Smooth muscle cell (in vitro differentiated cells): ENCODE data around the gene ZDHHC22. TPM values are rescaled to one million over a fixed set of nuclear protein-coding genes. Genes with fewer than 3 reads are reported as not detected.
"Not testable (repeated sequence)": the region's sequence is repeated elsewhere in the genome, so short reads cannot be mapped to it uniquely, and the experiment has no call there.

Source experiments
- DNase-seq: peaks from one replicate; lab custom pipeline; 2025; ENCODE audit not compliant: unreplicated experiment; lab: John Stamatoyannopoulos, UW
- H2AFZ ChIP-seq: fragments of 200-600 bp; sonication (generic); 2 replicates; pipeline ENCODE4 v1.6.0; 2016; ENCODE audit warnings: antibody characterized with exemption, low read depth, mild to moderate bottlenecking
- H3F3A ChIP-seq: fragments of 200-600 bp; sonication (generic); 2 replicates; pipeline ENCODE4 v1.6.0; 2017; ENCODE audit warnings: antibody characterized with exemption, low read depth
- H3K27ac ChIP-seq: fragments of 200-600 bp; sonication (generic); 2 replicates; pipeline ENCODE4 v1.5.1; 2016; ENCODE audit warnings: low read depth, mild to moderate bottlenecking
- H3K27me3 ChIP-seq: fragments of 200-600 bp; sonication (generic); 2 replicates; pipeline ENCODE4 v1.6.1; 2016; ENCODE audit warnings: low read depth, mild to moderate bottlenecking
- H3K36me3 ChIP-seq: fragments of 200-600 bp; sonication (generic); 2 replicates; pipeline ENCODE4 v1.5.1; 2016; ENCODE audit warnings: low read depth
- H3K4me1 ChIP-seq: fragments of 200-600 bp; sonication (generic); 2 replicates; pipeline ENCODE4 v1.5.1; 2016; ENCODE audit warnings: low read depth
- H3K4me2 ChIP-seq: fragments of 200-600 bp; sonication (generic); 2 replicates; pipeline ENCODE4 v1.6.0; 2016; ENCODE audit warnings: mild to moderate bottlenecking
- H3K4me3 ChIP-seq: fragments of 200-600 bp; sonication (generic); 2 replicates; pipeline ENCODE4 v1.5.1; 2016; ENCODE audit warnings: mild to moderate bottlenecking
- H3K79me2 ChIP-seq: fragments of 200-600 bp; sonication (generic); 2 replicates; pipeline ENCODE4 v1.6.0; 2016; ENCODE audit warnings: low read depth, mild to moderate bottlenecking
- H3K9ac ChIP-seq: fragments of 200-600 bp; sonication (generic); 2 replicates; pipeline ENCODE4 v1.6.0; 2016; ENCODE audit warnings: low read depth
- H3K9me3 ChIP-seq: fragments of 200-600 bp; sonication (generic); replicated peaks from 2 replicates; pipeline ENCODE4 v1.5.1; 2016; ENCODE audit warnings: low read depth
- H4K20me1 ChIP-seq: fragments of 200-600 bp; sonication (generic); 2 replicates; pipeline ENCODE4 v1.6.0; 2016; ENCODE audit warnings: low read depth
- WGBS: methylation state at CpG from one replicate; pipeline ENCODE4 v1.1.7; 2016; ENCODE audit warnings: low lambda C conversion rate; 5-methylcytosine and 5-hydroxymethylcytosine counted together
- polyA plus RNA-seq: library from polyadenylated mRNA; unstranded; fragments of >200 nt; fragmentation: Nextera tagmentation; extraction: Ambion mirVana; gene quantifications from 2 replicates; pipeline ENCODE4 v1.2.1, GENCODE V29; 2016
- total RNA-seq: library from RNA; depleted of rRNA; stranded (reverse); fragments of >200 nt; gene quantifications from 2 replicates; pipeline ENCODE4 v1.2.3, GENCODE V29; 2014
- TF ChIP-seq, protein P1 (sequence below): fragments of 200-600 bp; sonication (generic); IDR thresholded peaks from 2 replicates; pipeline ENCODE4 v1.5.1; 2017; ENCODE audit warnings: borderline replicate concordance, mild to moderate bottlenecking, antibody characterized with exemption; ENCODE audit not compliant: insufficient read depth, poor library complexity, severe bottlenecking

ZDHHC22 gene
- total and polyA plus RNA-seq, 2 experiments from 2014 or later, result not detected

DNA sequence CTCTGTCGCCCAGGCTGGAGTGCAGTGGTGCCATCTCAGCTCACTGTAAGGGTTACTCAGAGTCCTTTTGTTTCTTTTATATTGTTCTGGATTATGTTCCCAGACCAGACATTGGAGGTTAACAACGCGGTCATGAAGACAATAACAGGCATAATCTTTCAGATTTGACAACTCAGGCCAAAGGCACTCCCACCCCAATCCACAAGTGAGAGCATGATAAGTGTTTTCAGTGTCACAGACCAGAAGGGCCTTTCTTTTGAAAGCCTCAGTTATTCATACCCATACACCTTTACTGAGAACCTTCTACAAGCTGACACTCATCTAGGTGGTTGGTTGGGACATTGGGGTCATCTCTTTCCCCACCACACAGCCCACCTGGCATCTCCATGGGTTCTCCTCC lies 37.1 kb upstream of the ZDHHC22 start:
- no peak overlapping the region for H3K27ac ChIP-seq
- no peaks in the 10 kb centered on the region for H4K20me1 ChIP-seq
- H3K4me1 ChIP-seq, result no peaks in the 10 kb centered on the region
- no peaks in the 10 kb centered on the region for H3K27me3 ChIP-seq
- H2AFZ ChIP-seq, result no peak overlapping the region
- H3F3A ChIP-seq, result no peaks in the 10 kb centered on the region
- no peak overlapping the region for H3K4me3 ChIP-seq
- no peak for DNase-seq
- no peak overlapping the region for H3K4me2 ChIP-seq
- TF ChIP-seq, protein P1, sequence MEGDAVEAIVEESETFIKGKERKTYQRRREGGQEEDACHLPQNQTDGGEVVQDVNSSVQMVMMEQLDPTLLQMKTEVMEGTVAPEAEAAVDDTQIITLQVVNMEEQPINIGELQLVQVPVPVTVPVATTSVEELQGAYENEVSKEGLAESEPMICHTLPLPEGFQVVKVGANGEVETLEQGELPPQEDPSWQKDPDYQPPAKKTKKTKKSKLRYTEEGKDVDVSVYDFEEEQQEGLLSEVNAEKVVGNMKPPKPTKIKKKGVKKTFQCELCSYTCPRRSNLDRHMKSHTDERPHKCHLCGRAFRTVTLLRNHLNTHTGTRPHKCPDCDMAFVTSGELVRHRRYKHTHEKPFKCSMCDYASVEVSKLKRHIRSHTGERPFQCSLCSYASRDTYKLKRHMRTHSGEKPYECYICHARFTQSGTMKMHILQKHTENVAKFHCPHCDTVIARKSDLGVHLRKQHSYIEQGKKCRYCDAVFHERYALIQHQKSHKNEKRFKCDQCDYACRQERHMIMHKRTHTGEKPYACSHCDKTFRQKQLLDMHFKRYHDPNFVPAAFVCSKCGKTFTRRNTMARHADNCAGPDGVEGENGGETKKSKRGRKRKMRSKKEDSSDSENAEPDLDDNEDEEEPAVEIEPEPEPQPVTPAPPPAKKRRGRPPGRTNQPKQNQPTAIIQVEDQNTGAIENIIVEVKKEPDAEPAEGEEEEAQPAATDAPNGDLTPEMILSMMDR, result no peak
- no peak overlapping the region for H3K9ac ChIP-seq
- 61% methylated on average over 3 of the region's 3 CpGs for WGBS
- H3K9me3 ChIP-seq, result no peaks in the 10 kb centered on the region
- no peaks in the 10 kb centered on the region for H3K36me3 ChIP-seq
- H3K79me2 ChIP-seq, result no peaks in the 10 kb centered on the region

DNA sequence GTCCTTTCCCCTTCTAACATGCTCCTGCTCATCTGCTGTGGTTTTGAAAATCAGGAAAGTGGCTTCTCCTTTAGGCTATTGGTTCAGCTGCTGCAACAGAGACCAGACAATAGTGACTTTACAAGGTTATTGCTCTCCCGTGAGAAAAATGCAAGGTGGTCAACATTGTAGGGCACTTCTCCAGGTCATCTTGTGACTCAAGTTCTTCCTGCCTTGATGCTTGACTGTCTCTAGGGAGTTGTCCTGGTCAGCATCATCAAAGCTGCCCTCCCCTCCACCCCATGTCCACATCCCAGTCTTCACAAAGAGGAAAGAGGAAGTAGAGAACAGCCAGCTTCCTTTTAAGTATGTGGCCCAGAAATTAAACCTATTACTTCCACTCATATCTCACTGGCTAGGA lies 36.1 kb upstream of the ZDHHC22 start:
- 69% methylated on average over 1 of the region's 1 CpG for WGBS
- Histone ChIP-seq H3K27me3 (no peaks in the 10 kb centered on the region), H3K79me2 (no peaks in the 10 kb centered on the region), H2AFZ (no peak overlapping the region), H3K4me2 (no peak overlapping the region), H3K27ac (no peak overlapping the region), H3K4me3 (no peak overlapping the region), H3K9ac (no peak overlapping the region), H3F3A (no peaks in the 10 kb centered on the region), H3K9me3 (no peaks in the 10 kb centered on the region), H4K20me1 (no peaks in the 10 kb centered on the region), H3K4me1 (no peaks in the 10 kb centered on the region), H3K36me3 (no peaks in the 10 kb centered on the region)
- TF ChIP-seq, protein P1, result no peak
- DNase-seq, result no peak

DNA sequence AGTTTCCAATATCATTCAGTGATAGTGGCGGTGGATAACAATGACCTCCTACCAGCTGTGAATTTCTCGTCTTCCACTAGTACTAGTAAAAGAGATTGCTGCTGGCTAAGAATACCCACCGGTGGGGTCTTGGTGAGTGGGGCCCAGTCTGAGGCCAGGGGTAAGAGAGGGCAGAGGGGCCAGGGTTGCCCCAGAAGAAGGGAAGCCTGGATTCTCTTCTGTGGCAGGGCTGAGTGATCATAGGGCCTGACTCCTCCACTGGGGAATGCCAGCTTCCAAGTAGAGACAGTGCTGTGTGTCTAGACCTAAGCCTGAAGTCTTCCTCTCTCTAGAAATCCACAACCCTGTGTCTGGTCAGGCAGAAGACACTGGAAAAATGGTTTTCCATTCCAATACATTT lies 34.3 kb upstream of the ZDHHC22 start:
- no peaks in the 10 kb centered on the region for H4K20me1 ChIP-seq
- DNase-seq, result no peak
- no peaks in the 10 kb centered on the region for H3F3A ChIP-seq
- H3K9ac ChIP-seq, result no peak overlapping the region
- H3K4me3 ChIP-seq, result no peak overlapping the region
- WGBS, result 91% methylated on average over 3 of the region's 3 CpGs
- TF ChIP-seq, protein P1, result no peak
- no peaks in the 10 kb centered on the region for H3K36me3 ChIP-seq
- H2AFZ ChIP-seq, result no peak overlapping the region
- no peaks in the 10 kb centered on the region for H3K79me2 ChIP-seq
- H3K9me3 ChIP-seq, result no peaks in the 10 kb centered on the region
- H3K4me1 ChIP-seq, result no peaks in the 10 kb centered on the region
- H3K27ac ChIP-seq, result no peak overlapping the region
- no peaks in the 10 kb centered on the region for H3K27me3 ChIP-seq
- no peak overlapping the region for H3K4me2 ChIP-seq

DNA sequence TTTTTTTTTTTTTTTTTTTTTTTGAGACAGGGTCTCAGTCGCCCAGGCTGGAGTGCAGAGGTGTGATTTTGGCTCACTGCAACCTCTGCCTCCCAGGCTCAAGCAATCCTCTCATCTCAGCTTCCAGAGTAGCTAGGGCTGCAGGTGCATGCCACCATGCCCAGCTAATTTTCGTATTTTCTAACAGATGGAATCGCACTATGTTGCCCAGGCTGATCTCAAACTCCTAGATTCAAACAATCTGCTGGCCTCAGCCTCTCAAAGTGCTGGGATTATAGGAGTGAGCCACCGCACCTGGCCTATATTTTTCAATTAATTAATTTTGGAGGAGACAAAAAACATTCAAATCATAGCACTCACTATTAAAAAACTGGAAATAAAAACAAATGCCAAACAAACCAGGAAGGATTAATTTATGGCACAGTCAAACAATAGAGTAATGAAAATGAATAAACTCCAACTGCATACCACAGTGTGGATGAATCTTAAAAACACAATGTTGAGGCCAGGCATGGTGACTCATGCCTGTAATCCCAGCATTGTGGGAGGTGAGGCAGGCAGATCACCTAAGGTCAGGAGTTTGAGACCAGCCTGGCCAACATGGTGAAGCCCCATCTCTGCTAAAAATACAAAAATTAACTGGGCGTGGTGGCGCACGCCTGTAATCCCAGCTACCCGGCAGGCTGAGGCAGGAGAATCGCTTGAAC lies 32.5 kb upstream of the ZDHHC22 start:
- 85% methylated on average over 9 of the region's 9 CpGs for WGBS

More for the DNA sequence above, 32.5 kb upstream of the ZDHHC22 start:
- H3K79me2 ChIP-seq, H3K4me1 ChIP-seq, H3K4me3 ChIP-seq, H2AFZ ChIP-seq, H3K27ac ChIP-seq, H3K4me2 ChIP-seq, H3K36me3 ChIP-seq, H3K9ac ChIP-seq, DNase-seq, H3K27me3 ChIP-seq, H3K9me3 ChIP-seq, H4K20me1 ChIP-seq, H3F3A ChIP-seq: not testable (repeated sequence)
